ENCODE measurements around the gene MYH7.
"Not testable (repeated sequence)": the region's sequence is repeated elsewhere in the genome, so short reads cannot be mapped to it uniquely, and the experiment has no call there.

MYH7 gene

GRCh38 chr14:23405516-23406025, 29.9 kb downstream of the MYH7 start:
- Histone ChIP-seq H3K27ac (no peak overlapping the region), H3K4me3 (no peak overlapping the region)
- DNase-seq (ENCODE audit: low spot score), result no peak
- no peak for TF ChIP-seq CTCF (IDR thresholded peaks at IDR 0.05)

GRCh38 chr14:23405096-23405495, 30.4 kb downstream of the MYH7 start:
- no peak for DNase-seq (ENCODE audit: low spot score)
- Histone ChIP-seq H3K27ac (no peak overlapping the region), H3K4me3 (no peak overlapping the region)
- TF ChIP-seq CTCF (IDR thresholded peaks at IDR 0.05), result no peak

- no peak overlapping the region for H3K4me3 ChIP-seq
- no peak overlapping the region for H3K27ac ChIP-seq
- no peak for DNase-seq (ENCODE audit: low spot score)
- no peak for TF ChIP-seq CTCF (IDR thresholded peaks at IDR 0.05)
Observed at GRCh38 chr14:23404331-23404900, 31.0 kb downstream of the MYH7 start.

GRCh38 chr14:23403908-23404307, 31.6 kb downstream of the MYH7 start:
- no peak for TF ChIP-seq CTCF (IDR thresholded peaks at IDR 0.05)
- Histone ChIP-seq H3K4me3 (no peak overlapping the region), H3K27ac (no peak overlapping the region)
- no peak for DNase-seq (ENCODE audit: low spot score)

GRCh38 chr14:23403139-23403438, 32.4 kb downstream of the MYH7 start:
- Histone ChIP-seq H3K27ac (no peak overlapping the region), H3K4me3 (no peak overlapping the region)
- no peak for TF ChIP-seq CTCF (IDR thresholded peaks at IDR 0.05)
- no peak for DNase-seq (ENCODE audit: low spot score)

GRCh38 chr14:23402296-23403138, 32.9 kb downstream of the MYH7 start:
- DNase-seq (ENCODE audit: low spot score), result no peak
- no peak overlapping the region for H3K27ac ChIP-seq
- H3K4me3 ChIP-seq, result no peak overlapping the region
- TF ChIP-seq CTCF (IDR thresholded peaks at IDR 0.05), result no peak

- TF ChIP-seq CTCF (IDR thresholded peaks at IDR 0.05), result no peak
- no peak overlapping the region for H3K4me3 ChIP-seq
- H3K27ac ChIP-seq, result no peak overlapping the region
- no peak for DNase-seq (ENCODE audit: low spot score)
Observed at GRCh38 chr14:23401291-23401690, 34.2 kb downstream of the MYH7 start.

GRCh38 chr14:23400496-23401149, 34.8 kb downstream of the MYH7 start:
- not testable (repeated sequence) for DNase-seq (ENCODE audit: low spot score); H3K27ac ChIP-seq; H3K4me3 ChIP-seq

Data from coronary artery (tissue), 2 donors.